Colonic mucosa (tissue), 4 donors: ENCODE results near the gene PRXL2B. TPM values are rescaled to one million over a fixed set of nuclear protein-coding genes. Genes with fewer than 3 reads are reported as not detected.
"Not testable (repeated sequence)": the region's sequence is repeated elsewhere in the genome, so short reads cannot be mapped to it uniquely, and the experiment has no call there.

Source experiments
- DNase-seq: peaks from one replicate; pipeline ENCODE4 v3.0.0-alpha.2; 2020
- H3K27ac ChIP-seq: fragments of 200-600 bp; one replicate; pipeline ENCODE4 v1.8.0; 2021
- H3K27me3 ChIP-seq: fragments of 200-600 bp; one replicate; pipeline ENCODE4 v1.8.0; 2021
- H3K36me3 ChIP-seq: fragments of 200-600 bp; one replicate; pipeline ENCODE4 v1.8.0; 2021
- H3K4me1 ChIP-seq: fragments of 200-600 bp; one replicate; pipeline ENCODE4 v1.8.0; 2021; ENCODE audit warnings: mild to moderate bottlenecking
- H3K4me3 ChIP-seq: fragments of 200-600 bp; one replicate; pipeline ENCODE4 v1.8.0; 2021
- H3K9ac ChIP-seq, 2 donors: one replicate each; pipeline ENCODE4 v1.7.0; 2013; ENCODE audit warnings: control low read depth in 2 of 2, low read depth in 2 of 2, low read length in 2 of 2
- H3K9me3 ChIP-seq: fragments of 200-600 bp; one replicate; pipeline ENCODE4 v1.8.0; 2021
- intact Hi-C: fragments of 100-400 bp; cut with DNase I; formaldehyde crosslinking; loops from one replicate; pipeline ENCODE4 v1.14.1; 2022
- total RNA-seq, 2 donors: library from RNA; stranded (reverse); fragmentation: NEBNext Ultra II Directional in 1 of 2; extraction: Animal tissue kit (Norgen Biotek cat#: 25700) in 1 of 2; gene quantifications; one replicate each; pipeline ENCODE4 v1.2.1, GENCODE V29; 2021
- TF ChIP-seq, protein P1 (sequence below): fragments of 200-600 bp; IDR thresholded peaks from one replicate; pipeline ENCODE4 v1.8.0; 2022; ENCODE audit warnings: antibody characterized with exemption, mild to moderate bottlenecking
- donor health status: healthy.
- donor health status: DM: no; HTN: no; CAD: no.
- donor health status: DM: no; HTN: no; CAD: no.

The PRXL2B gene
- total RNA-seq, 2 donors from 2014 or later = 105 to 120 TPM

DNA sequence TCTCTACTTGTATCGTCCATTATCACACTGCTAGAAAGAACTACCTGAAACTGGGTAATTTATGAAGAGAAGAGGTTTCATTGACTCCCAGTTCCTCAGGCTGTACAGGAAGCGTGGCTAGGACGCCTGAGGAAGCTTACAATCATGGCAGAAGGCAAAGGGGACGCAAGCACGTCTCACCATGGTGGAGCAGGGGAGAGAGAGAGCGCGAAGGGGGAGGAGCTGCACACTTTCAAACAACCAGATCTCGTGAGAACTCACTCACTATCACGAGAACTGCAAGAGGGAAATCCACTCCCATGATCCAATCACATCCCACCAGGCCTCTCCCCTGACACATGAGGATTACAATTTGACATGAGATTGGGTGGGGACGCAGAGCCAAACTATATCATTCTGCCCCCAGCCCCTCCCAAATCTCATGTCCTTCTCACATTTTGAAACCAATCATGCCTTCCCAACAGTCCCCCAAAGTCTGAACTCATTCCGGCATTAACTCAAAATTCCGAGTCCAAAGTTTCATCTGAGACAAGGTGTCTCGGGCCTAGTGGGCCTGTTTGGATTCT lies 38.2 kb downstream of the PRXL2B start:
- DNase-seq = no peak
- Histone ChIP-seq H3K36me3 (no peaks in the 10 kb centered on the region), H3K9me3 (no peaks in the 10 kb centered on the region), H3K4me1 (no peaks in the 10 kb centered on the region), H3K4me3 (no peak overlapping the region), H3K27me3 (peaks cover 35% of the 10 kb centered on the region), H3K27ac (no peak overlapping the region), H3K9ac (no peak overlapping the region)
- TF ChIP-seq, protein P1, sequence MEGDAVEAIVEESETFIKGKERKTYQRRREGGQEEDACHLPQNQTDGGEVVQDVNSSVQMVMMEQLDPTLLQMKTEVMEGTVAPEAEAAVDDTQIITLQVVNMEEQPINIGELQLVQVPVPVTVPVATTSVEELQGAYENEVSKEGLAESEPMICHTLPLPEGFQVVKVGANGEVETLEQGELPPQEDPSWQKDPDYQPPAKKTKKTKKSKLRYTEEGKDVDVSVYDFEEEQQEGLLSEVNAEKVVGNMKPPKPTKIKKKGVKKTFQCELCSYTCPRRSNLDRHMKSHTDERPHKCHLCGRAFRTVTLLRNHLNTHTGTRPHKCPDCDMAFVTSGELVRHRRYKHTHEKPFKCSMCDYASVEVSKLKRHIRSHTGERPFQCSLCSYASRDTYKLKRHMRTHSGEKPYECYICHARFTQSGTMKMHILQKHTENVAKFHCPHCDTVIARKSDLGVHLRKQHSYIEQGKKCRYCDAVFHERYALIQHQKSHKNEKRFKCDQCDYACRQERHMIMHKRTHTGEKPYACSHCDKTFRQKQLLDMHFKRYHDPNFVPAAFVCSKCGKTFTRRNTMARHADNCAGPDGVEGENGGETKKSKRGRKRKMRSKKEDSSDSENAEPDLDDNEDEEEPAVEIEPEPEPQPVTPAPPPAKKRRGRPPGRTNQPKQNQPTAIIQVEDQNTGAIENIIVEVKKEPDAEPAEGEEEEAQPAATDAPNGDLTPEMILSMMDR = no peak
- intact Hi-C loops = no loop called here

DNA sequence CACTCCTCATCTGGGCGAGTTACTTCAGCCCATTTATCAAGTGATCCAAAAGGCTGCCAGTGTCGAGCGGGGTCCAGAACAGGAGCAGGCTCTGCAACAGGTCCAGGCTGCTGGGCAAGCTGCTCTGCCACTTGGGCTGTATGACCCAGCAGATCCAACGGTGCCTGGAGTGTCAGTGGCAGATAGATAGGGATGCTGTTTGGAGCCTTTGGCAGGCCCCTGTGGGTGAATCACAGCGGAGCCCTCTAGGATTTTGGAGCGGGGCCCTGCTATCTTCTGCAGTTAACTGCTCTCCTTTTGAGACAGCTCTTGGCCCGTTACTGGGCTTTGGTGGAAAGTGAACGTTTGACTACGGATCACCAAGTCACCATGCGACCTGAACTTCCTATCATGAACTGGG lies 38.7 kb downstream of the PRXL2B start:
- TF ChIP-seq, protein P1 = no peak
- H3K4me1 ChIP-seq = no peaks in the 10 kb centered on the region
- H3K4me3 ChIP-seq = no peak overlapping the region
- no peak overlapping the region for H3K9ac ChIP-seq
- intact Hi-C loops = no loop called here
- DNase-seq = no peak
- peaks cover 37% of the 10 kb centered on the region for H3K27me3 ChIP-seq
- no peaks in the 10 kb centered on the region for H3K36me3 ChIP-seq
- no peaks in the 10 kb centered on the region for H3K9me3 ChIP-seq
- no peak overlapping the region for H3K27ac ChIP-seq

DNA sequence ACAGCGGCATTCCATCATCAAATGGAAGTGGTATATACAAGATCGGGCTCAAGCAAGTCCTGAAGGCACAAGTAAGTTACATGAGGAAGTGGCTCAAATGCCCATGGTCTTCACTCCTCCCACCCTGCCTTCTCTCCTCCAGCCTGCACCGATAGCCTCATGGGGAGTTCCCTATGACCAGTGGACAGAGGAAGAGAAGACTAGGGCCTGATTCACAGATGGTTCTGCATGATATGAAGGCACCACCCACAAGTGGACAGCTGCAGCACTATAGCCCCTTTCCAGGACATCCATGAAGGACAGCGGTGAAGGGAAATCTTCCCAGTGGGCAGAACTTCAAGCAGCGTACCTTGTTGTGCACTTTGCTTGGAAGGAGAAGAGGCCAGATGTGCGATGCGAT lies 39.2 kb downstream of the PRXL2B start:
- H3K9ac ChIP-seq, H3K27ac ChIP-seq, H3K9me3 ChIP-seq, H3K36me3 ChIP-seq, H3K4me1 ChIP-seq, H3K4me3 ChIP-seq, intact Hi-C loops, DNase-seq: not testable (repeated sequence)
- H3K27me3 ChIP-seq = peaks cover 37% of the 10 kb centered on the region

- Histone ChIP-seq H3K9ac (no peak overlapping the region), H3K4me3 (no peak overlapping the region), H3K4me1 (no peaks in the 10 kb centered on the region), H3K27ac (no peak overlapping the region), H3K27me3 (peaks cover 37% of the 10 kb centered on the region), H3K9me3 (no peaks in the 10 kb centered on the region), H3K36me3 (no peaks in the 10 kb centered on the region)
- TF ChIP-seq, protein P1 = no peak
- intact Hi-C loops = no loop called here
- no peak for DNase-seq
These were observed 41.2 kb downstream of the PRXL2B start for GRCh38 chr1:2627746-2628145.

DNA sequence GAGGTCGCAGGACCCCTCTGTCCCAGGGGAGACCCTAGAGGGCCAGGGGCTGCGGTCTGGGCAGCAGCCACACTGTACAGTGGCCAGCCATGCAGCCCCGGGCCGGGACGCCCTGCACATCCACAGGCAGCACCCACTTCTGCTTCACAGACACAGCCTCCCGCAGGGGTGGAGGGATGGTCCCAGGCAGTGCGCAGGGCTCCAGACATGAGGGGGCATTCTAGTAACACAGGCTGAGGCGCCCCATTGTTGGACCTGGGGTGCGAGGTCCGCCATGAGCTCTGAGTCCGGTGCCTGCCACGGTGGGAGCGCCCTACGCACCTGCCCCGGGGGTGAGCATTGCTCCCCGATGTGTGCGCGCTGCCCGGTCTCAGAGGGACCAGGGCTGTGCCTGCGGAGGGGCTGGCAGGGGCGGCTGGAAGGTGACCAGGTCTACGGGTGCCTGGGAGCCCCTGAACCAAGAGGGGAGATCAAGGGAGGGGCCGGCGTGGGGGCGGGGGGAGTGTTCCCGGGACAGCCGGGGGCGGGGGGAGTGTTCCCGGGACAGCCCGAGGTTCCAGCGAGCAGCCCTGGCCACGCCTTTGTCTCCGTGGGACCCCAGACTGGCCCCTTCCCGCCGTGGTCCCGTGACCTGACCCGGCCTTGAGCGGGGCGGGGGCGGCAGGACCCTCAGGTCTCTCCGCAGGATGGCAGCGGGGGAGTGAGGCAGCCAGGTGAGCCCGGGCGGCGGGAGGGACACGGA lies 41.8 kb downstream of the PRXL2B start:
- TF ChIP-seq, protein P1 = no peak
- Histone ChIP-seq H3K9me3 (no peaks in the 10 kb centered on the region), H3K4me3 (no peak overlapping the region), H3K36me3 (no peaks in the 10 kb centered on the region), H3K27ac (no peak overlapping the region), H3K27me3 (peaks cover 37% of the 10 kb centered on the region), H3K4me1 (no peaks in the 10 kb centered on the region), H3K9ac (no peak overlapping the region)
- DNase-seq = no peak
- intact Hi-C loops = no loop called here

DNA sequence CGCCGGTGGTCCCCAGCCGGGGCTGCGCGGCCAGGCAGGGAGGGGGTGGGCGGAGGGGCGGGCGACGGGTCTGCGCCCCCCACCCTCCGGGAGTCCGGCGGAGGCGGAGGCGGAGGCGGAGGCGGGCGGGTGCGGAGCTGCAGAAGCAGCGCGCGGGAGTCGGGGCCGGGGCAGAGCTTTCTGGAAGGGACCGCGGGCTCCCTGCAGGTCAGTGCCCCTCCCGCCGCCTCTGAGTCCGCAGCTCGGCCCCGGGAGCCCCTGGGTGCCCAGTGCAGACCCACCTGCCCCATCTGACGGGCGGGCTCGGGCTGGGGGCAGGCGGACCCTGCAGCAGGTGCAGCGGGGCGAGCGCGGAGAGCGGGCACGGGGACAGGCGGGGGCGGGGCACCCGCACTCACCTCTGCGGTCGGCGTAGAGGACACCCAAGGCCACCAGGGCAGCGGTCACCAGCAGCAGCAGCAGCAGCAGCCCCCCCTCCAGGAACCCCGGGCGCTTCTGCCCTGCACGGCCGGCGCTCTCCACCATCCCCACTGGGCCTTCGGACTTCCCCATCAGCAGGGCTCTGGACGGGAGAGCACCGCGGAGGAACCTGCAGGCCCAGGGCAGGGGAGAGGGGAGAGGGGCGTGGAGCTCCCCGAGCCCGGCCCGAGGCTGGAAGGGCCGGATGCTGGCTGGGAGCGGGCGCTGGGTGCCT lies 42.5 kb downstream of the PRXL2B start:
- H3K4me3 ChIP-seq = no peak overlapping the region

More for the DNA sequence above, 42.5 kb downstream of the PRXL2B start:
- Histone ChIP-seq H3K4me1 (no peaks in the 10 kb centered on the region), H3K9ac (no peak overlapping the region), H3K27me3 (peaks cover 37% of the 10 kb centered on the region), H3K9me3 (no peaks in the 10 kb centered on the region), H3K36me3 (no peaks in the 10 kb centered on the region), H3K27ac (no peak overlapping the region)
- TF ChIP-seq, protein P1 = no peak
- DNase-seq = no peak
- intact Hi-C loops = no loop called here
